Measurements from ENCODE around the gene RASSF4.

RASSF4 gene

GRCh38 chr10:44994752-44995530, 35.3 kb downstream of the RASSF4 start:
- no peak overlapping the region for H3K4me3 ChIP-seq (ENCODE audit: low read length)
- TF ChIP-seq, protein P1, sequence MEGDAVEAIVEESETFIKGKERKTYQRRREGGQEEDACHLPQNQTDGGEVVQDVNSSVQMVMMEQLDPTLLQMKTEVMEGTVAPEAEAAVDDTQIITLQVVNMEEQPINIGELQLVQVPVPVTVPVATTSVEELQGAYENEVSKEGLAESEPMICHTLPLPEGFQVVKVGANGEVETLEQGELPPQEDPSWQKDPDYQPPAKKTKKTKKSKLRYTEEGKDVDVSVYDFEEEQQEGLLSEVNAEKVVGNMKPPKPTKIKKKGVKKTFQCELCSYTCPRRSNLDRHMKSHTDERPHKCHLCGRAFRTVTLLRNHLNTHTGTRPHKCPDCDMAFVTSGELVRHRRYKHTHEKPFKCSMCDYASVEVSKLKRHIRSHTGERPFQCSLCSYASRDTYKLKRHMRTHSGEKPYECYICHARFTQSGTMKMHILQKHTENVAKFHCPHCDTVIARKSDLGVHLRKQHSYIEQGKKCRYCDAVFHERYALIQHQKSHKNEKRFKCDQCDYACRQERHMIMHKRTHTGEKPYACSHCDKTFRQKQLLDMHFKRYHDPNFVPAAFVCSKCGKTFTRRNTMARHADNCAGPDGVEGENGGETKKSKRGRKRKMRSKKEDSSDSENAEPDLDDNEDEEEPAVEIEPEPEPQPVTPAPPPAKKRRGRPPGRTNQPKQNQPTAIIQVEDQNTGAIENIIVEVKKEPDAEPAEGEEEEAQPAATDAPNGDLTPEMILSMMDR (IDR thresholded peaks at IDR 0.05; ENCODE audit: insufficient read depth, low read depth, low read length, missing control alignments), result no peak
- peak; percentile 46 for DNase-seq (ENCODE audit: low read depth)

DNA sequence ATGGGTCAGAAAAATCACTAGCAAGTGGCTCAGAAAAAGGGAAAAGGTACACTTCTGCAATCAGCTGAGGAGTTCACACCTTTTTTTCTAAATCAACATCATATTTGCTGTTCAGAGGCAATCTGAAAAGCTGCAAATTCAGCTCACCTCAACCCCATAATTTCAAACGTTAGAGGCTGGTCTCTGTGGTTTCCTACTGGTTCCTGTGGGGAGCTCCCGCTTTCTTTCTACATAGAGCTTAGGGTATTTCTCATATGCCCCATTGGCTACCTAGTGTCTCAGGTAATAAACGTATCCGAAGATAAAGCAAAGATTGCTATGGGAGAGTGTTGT, 35.9 kb downstream of the RASSF4 start:
- TF ChIP-seq, protein P1 (IDR thresholded peaks at IDR 0.05; ENCODE audit: insufficient read depth, low read depth, low read length, missing control alignments), result no peak
- H3K4me3 ChIP-seq (ENCODE audit: low read length), result no peak overlapping the region
- no peak for DNase-seq (ENCODE audit: low read depth)

DNA sequence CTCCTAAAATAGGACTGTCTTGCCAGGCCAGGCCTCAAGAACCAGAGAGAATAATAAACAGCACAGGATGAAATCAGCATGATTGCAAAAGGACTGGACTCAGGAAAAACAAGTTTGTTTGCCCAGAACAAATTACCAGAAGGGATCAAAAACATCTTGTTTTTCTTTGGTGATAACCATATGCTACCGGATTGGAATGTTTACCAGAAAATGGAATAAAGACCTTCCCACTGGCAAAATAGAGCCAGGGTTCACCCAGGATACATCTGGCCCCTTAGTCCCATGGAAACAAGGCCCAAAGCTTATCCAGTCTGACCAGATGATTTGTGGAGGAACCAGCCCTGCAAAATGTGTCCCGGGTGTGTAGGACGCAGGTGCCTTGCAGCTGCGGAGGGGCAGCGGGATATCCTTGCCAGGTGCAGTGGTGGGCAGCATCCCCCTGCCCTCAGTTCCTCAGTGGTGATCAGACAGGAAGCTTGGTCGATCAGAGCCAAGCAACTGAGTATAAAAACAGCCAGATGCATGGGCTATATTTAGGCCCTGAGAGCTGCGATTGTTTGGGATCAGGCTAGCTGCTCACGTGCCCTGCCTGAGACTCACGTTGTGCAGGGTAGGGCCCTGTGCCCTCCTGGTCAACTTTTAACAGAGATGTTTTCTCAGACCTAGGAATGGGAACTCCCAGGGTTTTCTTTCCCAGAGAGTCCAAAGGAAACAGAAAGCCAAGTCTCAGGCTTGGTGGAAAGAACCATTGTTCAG, 36.5 kb downstream of the RASSF4 start:
- H3K4me3 ChIP-seq (ENCODE audit: low read length), result no peak overlapping the region
- DNase-seq (ENCODE audit: low read depth), result peak; percentile 25
- TF ChIP-seq, protein P1 (IDR thresholded peaks at IDR 0.05; ENCODE audit: insufficient read depth, low read depth, low read length, missing control alignments), result no peak

GRCh38 chr10:44997105-44997748, 37.6 kb downstream of the RASSF4 start:
- TF ChIP-seq, protein P1 (IDR thresholded peaks at IDR 0.05; ENCODE audit: insufficient read depth, low read depth, low read length, missing control alignments), result no peak
- no peak for DNase-seq (ENCODE audit: low read depth)
- no peak overlapping the region for H3K4me3 ChIP-seq (ENCODE audit: low read length)

DNA sequence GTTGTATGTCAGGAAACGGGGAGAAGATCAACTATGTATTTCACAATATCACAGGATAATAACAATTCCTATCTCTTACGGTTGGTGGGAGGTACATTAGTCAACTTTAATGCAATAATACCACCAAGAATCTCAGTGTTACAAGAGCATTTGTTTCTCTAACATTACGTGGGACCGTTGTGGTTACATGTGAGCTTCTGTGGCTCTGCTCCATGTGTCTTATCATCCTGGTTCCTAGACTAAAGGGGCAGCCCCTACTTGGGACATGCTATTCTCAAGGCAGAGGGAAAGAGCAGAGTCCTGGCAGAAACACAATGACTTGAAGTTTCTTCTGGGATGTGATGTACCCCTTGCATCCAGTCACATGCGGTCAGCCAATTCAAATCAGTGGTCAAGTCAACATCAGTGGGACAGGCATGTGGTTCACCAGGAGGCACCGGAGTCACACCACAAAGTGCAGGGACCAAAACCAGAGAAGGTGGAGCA, 38.6 kb downstream of the RASSF4 start:
- H3K4me3 ChIP-seq (ENCODE audit: low read length), result no peak overlapping the region
- DNase-seq (ENCODE audit: low read depth), result no peak
- TF ChIP-seq, protein P1 (IDR thresholded peaks at IDR 0.05; ENCODE audit: insufficient read depth, low read depth, low read length, missing control alignments), result no peak

DNA sequence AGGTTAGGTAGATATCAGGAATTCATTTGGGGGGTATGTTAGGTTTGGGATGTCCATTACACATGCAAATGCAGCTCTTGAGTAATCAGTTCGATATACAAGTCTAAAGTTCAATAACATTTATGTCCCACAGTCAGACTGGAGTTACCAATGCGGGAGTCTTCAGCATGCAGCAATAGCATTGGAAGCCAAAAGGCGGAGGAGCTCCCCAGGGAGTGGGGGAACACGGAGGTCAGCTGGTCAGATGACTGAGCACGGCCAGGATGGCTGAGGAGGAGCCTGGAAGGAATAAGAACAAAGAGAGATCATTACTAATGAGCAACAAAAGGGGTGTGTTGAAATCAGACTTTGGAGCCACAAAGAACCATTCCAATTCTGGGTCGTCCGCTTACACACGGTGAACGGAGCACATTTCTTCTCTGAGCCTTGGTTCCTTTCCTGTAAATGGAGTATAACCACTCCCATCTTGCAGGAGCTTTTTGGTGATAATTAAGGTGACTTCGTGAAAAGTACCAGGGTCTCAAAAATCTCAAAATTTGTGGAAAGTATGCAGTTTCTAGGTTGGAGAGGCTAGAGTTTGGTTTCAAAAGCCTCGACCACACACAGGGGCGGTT, 40.6 kb downstream of the RASSF4 start:
- TF ChIP-seq, protein P1 (IDR thresholded peaks at IDR 0.05; ENCODE audit: insufficient read depth, low read depth, low read length, missing control alignments), result no peak
- peak overlapping the region; percentile 17 for H3K4me3 ChIP-seq (ENCODE audit: low read length)
- no peak for DNase-seq (ENCODE audit: low read depth)
